Measurements from ENCODE around the gene DAGLA. TPM values are rescaled to one million over a fixed set of nuclear protein-coding genes. Genes with fewer than 3 reads are reported as not detected.

The DAGLA gene
- total RNA-seq, 4 donors from 2014 or later: 1.5 to 4.9 (median 3.8) TPM

- DNase-seq (ENCODE audit: extremely low spot score): no peak
- Histone ChIP-seq H3K4me1 (peaks cover 10 to 45% (median 43%) of the 10 kb centered on the region in 4 donors), H3K27me3 (no peaks in the 10 kb centered on the region), H3K27ac (replicated peaks in 1 of 4) (no peak overlapping the region), H3K9me3 (no peaks in the 10 kb centered on the region), H3K36me3 (peaks cover 0 to 8% (median 3%) of the 10 kb centered on the region in 4 donors), H3K4me3 (no peak overlapping the region)
- intact Hi-C loops (cut with DNase I): no loop called here
- no peak for TF ChIP-seq POLR2A (IDR thresholded peaks at IDR 0.05; ENCODE audit: low read depth)
- TF ChIP-seq, protein P1, sequence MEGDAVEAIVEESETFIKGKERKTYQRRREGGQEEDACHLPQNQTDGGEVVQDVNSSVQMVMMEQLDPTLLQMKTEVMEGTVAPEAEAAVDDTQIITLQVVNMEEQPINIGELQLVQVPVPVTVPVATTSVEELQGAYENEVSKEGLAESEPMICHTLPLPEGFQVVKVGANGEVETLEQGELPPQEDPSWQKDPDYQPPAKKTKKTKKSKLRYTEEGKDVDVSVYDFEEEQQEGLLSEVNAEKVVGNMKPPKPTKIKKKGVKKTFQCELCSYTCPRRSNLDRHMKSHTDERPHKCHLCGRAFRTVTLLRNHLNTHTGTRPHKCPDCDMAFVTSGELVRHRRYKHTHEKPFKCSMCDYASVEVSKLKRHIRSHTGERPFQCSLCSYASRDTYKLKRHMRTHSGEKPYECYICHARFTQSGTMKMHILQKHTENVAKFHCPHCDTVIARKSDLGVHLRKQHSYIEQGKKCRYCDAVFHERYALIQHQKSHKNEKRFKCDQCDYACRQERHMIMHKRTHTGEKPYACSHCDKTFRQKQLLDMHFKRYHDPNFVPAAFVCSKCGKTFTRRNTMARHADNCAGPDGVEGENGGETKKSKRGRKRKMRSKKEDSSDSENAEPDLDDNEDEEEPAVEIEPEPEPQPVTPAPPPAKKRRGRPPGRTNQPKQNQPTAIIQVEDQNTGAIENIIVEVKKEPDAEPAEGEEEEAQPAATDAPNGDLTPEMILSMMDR (IDR thresholded peaks at IDR 0.05): no peak
- no peak for TF ChIP-seq EP300 (IDR thresholded peaks at IDR 0.05)
- no peak for TF ChIP-seq POLR2AphosphoS5 (IDR thresholded peaks at IDR 0.05)
- WGBS: 68% methylated on average over 3 of the region's 4 CpGs
Measured at GRCh38 chr11:61715867-61716266, 35.7 kb downstream of the DAGLA start.

- Histone ChIP-seq H3K4me1 (peaks cover 10 to 45% (median 43%) of the 10 kb centered on the region in 4 donors), H3K4me3 (no peak overlapping the region), H3K27ac (replicated peaks in 1 of 4) (peak overlapping the region in 1 of 4 donors; percentile 4), H3K9me3 (no peaks in the 10 kb centered on the region), H3K36me3 (peaks cover 0 to 9% (median 3%) of the 10 kb centered on the region in 4 donors), H3K27me3 (no peaks in the 10 kb centered on the region)
- intact Hi-C loops (cut with DNase I): no loop called here
- no peak for TF ChIP-seq POLR2AphosphoS5 (IDR thresholded peaks at IDR 0.05)
- TF ChIP-seq EP300 (IDR thresholded peaks at IDR 0.05): no peak
- no peak for TF ChIP-seq POLR2A (IDR thresholded peaks at IDR 0.05; ENCODE audit: low read depth)
- TF ChIP-seq, protein P1 (IDR thresholded peaks at IDR 0.05): no peak
- 93% methylated on average over 9 of the region's 13 CpGs for WGBS
- no peak for DNase-seq (ENCODE audit: extremely low spot score)
Measured at GRCh38 chr11:61716478-61717285, 36.5 kb downstream of the DAGLA start.

DNA sequence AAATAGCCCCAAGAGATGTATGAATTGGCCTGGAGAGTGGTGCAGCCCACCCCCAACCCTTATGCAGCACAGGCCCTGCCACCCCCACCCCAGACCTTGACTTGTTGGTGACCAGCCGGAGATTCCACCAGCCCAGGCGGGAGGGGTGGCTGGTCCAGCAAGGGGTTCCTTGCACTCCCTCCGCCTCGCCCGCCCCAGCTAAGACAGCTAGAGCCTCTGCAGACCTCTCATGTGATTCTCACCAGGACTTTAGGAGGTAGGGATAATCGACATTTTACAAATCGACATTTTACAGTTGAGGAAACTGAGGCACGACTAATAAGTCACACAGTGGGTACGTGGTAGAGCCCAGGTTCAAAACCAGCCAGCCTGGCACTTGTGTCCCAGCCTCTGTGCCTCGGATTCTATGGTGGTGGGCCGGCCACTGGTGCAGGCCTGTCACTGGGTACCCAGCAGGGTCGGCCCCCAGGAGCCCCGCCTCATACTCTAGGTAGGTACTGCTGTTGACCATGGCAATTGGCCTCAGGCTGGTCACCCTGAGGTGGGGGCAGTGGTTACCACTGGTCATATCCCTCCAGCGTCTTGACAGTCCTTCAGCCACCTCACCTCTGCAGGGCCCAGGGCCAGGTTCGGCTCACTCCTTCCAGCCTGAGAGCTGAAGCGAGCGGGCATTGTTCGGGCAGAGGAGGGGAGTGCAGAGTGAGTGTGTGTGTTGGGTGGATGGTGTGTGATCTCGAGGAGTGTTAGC, 37.3 kb downstream of the DAGLA start:
- intact Hi-C loops (cut with DNase I): no loop called here
- WGBS: 78% methylated on average over 15 of the region's 19 CpGs
- no peaks in the 10 kb centered on the region for H3K27me3 ChIP-seq
- peaks cover 0 to 9% (median 3%) of the 10 kb centered on the region in 4 donors for H3K36me3 ChIP-seq
- TF ChIP-seq POLR2AphosphoS5 (IDR thresholded peaks at IDR 0.05): no peak
- TF ChIP-seq, protein P1 (IDR thresholded peaks at IDR 0.05): no peak
- no peak for DNase-seq (ENCODE audit: extremely low spot score)
- H3K27ac ChIP-seq (replicated peaks in 1 of 4): peak overlapping the region in 3 of 4 donors; percentile 52 to 70 (median 64)
- no peaks in the 10 kb centered on the region for H3K9me3 ChIP-seq
- H3K4me3 ChIP-seq: peak overlapping the region in 1 of 4 donors; percentile 65
- peaks cover 10 to 45% (median 43%) of the 10 kb centered on the region in 4 donors for H3K4me1 ChIP-seq

GRCh38 chr11:61718046-61718531, 37.9 kb downstream of the DAGLA start:
- TF ChIP-seq, protein P1 (IDR thresholded peaks at IDR 0.05): no peak
- TF ChIP-seq POLR2AphosphoS5 (IDR thresholded peaks at IDR 0.05) (no peak), EP300 (IDR thresholded peaks at IDR 0.05) (no peak), POLR2A (IDR thresholded peaks at IDR 0.05; ENCODE audit: low read depth) (no peak)
- Histone ChIP-seq H3K9me3 (no peaks in the 10 kb centered on the region), H3K4me1 (peaks cover 10 to 45% (median 43%) of the 10 kb centered on the region in 4 donors)

More at GRCh38 chr11:61718046-61718531, 37.9 kb downstream of the DAGLA start:
- intact Hi-C loops (cut with DNase I): no loop called here
- WGBS: 42% methylated on average over 9 of the region's 9 CpGs
- H3K36me3 ChIP-seq: peaks cover 0 to 15% (median 5%) of the 10 kb centered on the region in 4 donors
- peak overlapping the region; percentile 50 to 65 (median 54) for H3K4me3 ChIP-seq
- H3K27ac ChIP-seq (replicated peaks in 1 of 4): peak overlapping the region; percentile 52 to 70 (median 58)
- no peaks in the 10 kb centered on the region for H3K27me3 ChIP-seq
- DNase-seq (ENCODE audit: extremely low spot score): no peak
